Inflammatory macrophage treated with lipopolysaccharide for 1 hour (primary cell): ENCODE results near the gene TIAM1.

Source experiments
- DNase-seq, 2 donors: peaks; one replicate each; pipeline ENCODE4 v3.0.0-alpha.2; 2020 to 2022

The TIAM1 gene

DNA sequence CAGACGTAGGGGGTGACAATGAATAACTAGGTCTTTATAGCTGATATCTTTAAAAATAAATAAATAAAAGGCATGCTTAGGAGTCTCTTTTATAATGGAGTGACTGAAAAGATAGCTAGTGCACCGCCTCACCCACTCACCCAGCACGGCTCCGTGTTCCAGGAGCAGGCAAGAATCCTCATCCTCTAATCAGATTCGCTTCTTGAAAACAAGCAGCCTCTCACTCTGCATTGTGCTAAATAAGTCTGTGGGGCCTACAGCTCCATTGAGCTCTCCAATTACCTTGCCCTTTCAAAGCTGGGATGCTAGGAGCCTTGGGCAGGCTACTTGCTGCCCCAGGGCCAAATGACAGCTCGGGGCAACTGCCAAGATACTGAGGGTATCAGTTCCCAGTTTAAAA is 91.5 kb downstream of the TIAM1 start:
- no peak for DNase-seq

- no peak for DNase-seq
Observed at GRCh38 chr21:31252091-31252490, 92.0 kb downstream of the TIAM1 start.

- DNase-seq: no peak
Observed at GRCh38 chr21:31251686-31252085, 92.4 kb downstream of the TIAM1 start.

DNA sequence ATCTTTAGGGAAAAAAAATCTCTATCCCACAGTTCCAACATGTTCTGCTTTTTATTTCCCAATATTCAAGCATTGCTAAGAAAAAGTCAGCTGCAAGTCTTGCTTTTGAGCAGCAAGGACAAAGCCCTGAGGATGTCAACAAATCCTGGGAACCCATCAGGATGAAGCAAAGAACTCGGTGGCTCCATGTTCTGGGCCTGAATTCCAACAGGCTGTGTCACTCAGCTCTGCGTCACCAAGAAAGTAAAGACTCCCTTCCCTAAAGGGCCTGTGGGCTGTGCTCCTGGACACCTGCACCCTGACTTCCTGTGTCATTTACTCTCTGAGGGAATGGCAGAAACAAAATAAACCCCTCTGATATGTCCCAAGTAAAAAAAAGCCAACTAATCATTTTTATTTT is 95.5 kb downstream of the TIAM1 start:
- DNase-seq: no peak

DNA sequence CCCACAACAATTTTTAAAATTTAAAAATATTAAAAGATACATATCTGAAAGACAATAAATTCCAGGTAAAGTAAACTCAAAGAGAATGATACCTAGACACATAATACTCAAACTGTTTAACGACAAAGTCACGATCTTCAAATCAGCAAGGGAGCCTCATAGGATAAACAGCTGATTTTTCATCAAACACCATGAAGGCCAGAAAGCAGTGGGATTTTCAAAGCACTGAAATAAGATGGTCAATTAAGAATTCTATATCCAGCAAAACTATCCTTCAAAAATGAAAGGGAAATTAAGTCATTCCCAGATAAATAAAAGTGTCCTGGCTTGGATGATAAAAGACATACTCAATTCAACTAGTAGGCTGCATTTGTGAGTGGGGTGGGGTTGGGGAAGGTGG is 100.5 kb downstream of the TIAM1 start:
- no peak for DNase-seq

- DNase-seq: peak; percentile 14 to 36
Observed at GRCh38 chr21:31236528-31236927, 107.5 kb downstream of the TIAM1 start.

- DNase-seq: peak in 1 of 2 donors; percentile 22
Observed at GRCh38 chr21:31235671-31236450, 108.2 kb downstream of the TIAM1 start.

DNA sequence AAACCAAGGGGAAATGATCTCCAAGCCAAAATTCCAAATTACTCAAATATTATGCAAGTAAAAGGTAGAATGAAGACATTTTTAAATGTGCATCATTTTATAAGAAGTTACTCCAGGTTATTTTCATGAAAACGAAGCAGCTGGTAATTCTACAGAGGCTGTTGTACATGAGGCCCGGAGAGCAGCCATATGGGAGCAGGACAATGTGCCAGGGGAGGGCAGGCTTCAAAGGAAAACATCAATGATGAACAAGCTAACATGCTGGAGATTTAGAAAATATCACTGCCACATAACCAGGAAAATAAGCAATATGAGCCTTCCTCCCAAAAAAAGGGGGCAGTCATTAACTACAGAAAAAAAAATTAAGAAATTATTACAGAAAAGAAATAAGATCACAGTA is 109.1 kb downstream of the TIAM1 start:
- no peak for DNase-seq

DNA sequence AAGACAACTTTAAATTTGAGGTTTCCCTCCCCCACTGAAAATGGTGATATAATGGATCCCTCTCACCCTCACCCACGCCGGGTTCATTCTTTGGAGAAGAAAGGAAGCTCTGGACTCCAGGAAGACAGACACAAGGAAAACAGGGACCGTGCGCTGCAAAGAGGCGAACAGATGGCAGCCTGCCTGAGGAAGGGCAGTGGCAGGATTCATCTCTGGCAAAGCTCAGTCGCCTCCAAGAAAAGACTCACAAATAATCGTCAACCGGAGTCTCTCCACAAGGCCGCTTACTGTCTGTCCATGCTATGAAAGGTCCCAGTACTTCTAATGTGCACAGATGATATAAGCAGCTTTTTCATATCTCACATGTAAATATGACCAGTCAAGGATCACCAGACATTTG is 110.3 kb downstream of the TIAM1 start:
- DNase-seq: no peak

DNA sequence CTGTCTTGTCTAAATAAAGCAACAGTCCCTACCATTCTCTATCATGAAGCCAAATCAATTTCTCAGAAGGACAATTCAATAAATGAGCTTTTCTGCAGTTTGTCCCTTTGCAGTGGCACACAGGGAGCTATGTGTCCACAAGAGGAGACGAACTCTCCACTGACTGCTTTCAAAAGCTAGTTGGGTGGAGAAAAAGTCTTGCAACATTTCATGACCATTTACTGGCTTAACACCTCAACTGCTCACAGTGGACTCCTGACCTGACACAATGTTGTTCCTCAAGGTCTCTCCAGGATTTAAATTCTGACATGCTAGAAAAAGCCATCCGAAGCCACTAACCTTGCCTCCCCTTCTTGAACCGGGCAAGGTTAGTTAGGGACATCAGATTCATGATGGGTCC is 111.7 kb downstream of the TIAM1 start:
- DNase-seq: no peak

GRCh38 chr21:31230937-31231336 is 113.1 kb downstream of the TIAM1 start:
- no peak for DNase-seq

- peak; percentile 10 to 43 for DNase-seq
Observed at GRCh38 chr21:31228723-31229122, 115.3 kb downstream of the TIAM1 start.

DNA sequence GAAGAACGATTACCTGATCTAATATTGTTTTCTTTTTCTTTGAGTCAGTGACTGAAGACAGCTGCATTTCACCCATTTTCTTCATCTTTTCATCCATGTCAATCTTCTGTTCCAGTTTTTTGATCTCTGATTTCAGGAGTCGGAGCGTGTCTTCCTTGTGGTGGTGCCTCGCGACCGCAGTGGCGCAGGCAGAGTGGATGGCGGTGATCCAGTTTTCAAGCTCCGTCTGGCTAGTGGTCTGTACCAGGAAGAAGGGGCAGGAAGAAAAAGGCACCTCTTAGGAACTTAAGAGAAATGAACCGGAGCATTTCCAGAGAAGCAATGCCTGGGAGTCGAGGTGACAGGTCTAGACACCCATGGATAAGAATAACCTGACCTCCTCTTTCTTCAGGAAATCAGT is 118.3 kb downstream of the TIAM1 start:
- DNase-seq: no peak

GRCh38 chr21:31222142-31222541 is 121.9 kb downstream of the TIAM1 start:
- DNase-seq: no peak

GRCh38 chr21:31221043-31221442 is 123.0 kb downstream of the TIAM1 start:
- peak; percentile 68 to 77 for DNase-seq

DNA sequence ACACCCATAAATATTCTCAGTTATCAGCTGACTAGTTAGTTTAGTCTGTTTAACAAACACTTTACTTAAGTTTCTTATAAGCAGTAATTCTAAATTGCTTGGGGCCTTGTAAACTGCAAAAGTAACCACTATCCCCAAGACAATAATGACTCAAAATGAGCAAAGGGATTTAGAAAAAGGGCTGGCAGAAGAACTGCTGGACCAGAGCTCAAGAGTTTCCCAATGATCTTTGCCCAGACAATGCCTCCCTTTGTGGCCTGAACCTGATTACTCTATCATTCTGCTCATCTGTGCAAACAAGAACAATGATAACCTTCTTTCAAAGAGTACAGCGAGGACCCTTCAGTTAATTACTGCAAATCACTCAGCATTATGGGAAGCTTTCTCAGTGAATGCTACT is 123.5 kb downstream of the TIAM1 start:
- peak in 1 of 2 donors; percentile 35 for DNase-seq

- peak; percentile 76 to 97 for DNase-seq
Observed at GRCh38 chr21:31218830-31219608, 125.0 kb downstream of the TIAM1 start.

GRCh38 chr21:31216206-31216605 is 127.9 kb downstream of the TIAM1 start:
- no peak for DNase-seq

GRCh38 chr21:31213787-31214186 is 130.3 kb downstream of the TIAM1 start:
- no peak for DNase-seq

DNA sequence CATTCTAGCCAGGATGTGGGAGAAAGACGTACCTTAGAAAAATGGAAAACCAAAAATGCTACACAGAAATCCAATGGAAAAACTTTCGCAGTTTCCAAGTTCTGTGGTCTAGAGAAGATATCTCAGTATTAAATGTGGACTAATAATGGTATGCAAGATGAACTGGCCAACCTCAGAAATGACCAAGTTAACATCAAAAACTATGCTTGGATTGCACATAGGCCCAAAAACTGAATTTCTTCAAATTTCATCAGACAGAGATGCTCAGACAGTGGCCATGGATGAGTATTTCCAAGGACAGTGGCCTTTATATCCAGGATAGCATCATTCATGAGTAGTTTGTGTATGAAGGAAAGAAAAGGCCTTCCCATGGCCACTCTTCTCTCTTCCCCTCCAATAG is 132.2 kb downstream of the TIAM1 start:
- no peak for DNase-seq

DNA sequence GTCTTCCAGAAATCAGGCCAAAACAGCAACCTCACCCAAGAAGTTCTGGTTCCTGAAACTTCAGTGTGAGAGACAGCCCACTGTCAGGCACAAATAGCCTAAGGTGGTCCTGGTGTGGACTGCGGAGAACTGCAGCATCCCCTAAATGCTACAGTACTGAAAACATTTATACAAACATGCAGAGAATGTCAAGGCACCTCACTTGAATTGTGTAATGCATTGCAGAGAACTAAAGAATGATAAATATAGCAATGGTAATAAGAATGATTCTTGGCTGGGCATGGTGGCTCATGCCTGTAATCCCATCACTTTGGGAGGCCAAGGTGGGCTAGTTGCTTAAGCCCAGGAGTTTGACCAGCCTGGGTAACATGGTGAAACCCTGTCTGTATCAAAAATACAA is 138.6 kb downstream of the TIAM1 start:
- DNase-seq: no peak

GRCh38 chr21:31204801-31205200 is 139.3 kb downstream of the TIAM1 start:
- no peak for DNase-seq

- DNase-seq: no peak
Observed at GRCh38 chr21:31203431-31204054, 140.5 kb downstream of the TIAM1 start.

DNA sequence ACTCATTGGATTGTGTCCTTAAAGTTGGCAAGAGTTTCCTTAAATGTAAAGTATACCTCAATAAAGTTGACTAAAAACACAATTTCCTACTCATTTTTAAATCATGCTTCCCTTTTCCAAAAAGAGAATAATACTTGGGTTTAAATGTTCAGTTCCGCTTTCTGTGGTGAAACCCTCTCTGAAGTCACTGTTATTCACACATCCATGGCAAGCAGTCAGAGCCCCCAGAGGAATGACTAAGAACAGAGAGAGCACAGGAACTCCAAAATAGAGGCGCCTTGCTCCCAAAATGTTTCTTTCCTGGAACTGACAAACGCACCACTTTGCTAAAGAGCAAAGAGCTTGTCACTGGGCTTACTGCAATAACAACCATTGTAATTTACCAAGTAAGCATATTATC is 142.5 kb downstream of the TIAM1 start:
- peak; percentile 84 to 91 for DNase-seq
